ENCODE data around the gene KPNB1.
A peak's percentile ranks its signal among the peaks of the same experiment; 100 is the strongest.

The KPNB1 gene

GRCh38 chr17:47635734-47636133 is 14.0 kb upstream of the KPNB1 start:
- DNase-seq (ENCODE audit: low read depth, low spot score): no peak
- H3K27ac ChIP-seq: no peak overlapping the region

GRCh38 chr17:47636273-47637030 is 13.3 kb upstream of the KPNB1 start:
- DNase-seq (ENCODE audit: low read depth, low spot score): no peak
- no peak overlapping the region for H3K27ac ChIP-seq

- DNase-seq (ENCODE audit: low read depth, low spot score): no peak
Observed at GRCh38 chr17:47638903-47639302, 10.8 kb upstream of the KPNB1 start.

DNA sequence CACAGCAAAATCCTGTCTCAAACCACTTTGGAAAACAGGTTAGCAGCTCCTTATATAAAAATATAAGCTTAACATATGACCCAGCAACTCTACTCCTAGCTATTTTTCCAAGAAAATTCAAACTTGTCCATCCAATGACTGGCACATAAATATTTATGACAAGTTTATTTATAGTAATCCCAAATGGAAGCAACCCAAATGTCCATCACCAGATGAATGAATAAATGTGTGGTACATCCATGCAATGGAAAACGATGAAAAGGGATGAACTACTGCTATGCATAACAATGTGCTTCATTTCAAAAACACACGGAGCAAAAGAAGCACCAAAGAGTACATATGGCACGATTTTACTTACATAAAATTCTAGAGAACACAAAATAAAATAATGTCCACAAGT is 9.6 kb upstream of the KPNB1 start:
- H3K27ac ChIP-seq: no peak overlapping the region
- no peak for DNase-seq (ENCODE audit: low read depth, low spot score)

More at GRCh38 chr17:47638903-47639302, 10.8 kb upstream of the KPNB1 start:
- H3K27ac ChIP-seq: no peak overlapping the region

- H3K27ac ChIP-seq: no peak overlapping the region
- DNase-seq (ENCODE audit: low read depth, low spot score): no peak
Observed at GRCh38 chr17:47641202-47641601, 8.5 kb upstream of the KPNB1 start.

GRCh38 chr17:47643116-47643515 is 6.6 kb upstream of the KPNB1 start:
- DNase-seq (ENCODE audit: low read depth, low spot score): no peak
- H3K27ac ChIP-seq: no peak overlapping the region

- no peak for DNase-seq (ENCODE audit: low read depth, low spot score)
- H3K27ac ChIP-seq: no peak overlapping the region
Observed at GRCh38 chr17:47644324-47644723, 5.4 kb upstream of the KPNB1 start.

DNA sequence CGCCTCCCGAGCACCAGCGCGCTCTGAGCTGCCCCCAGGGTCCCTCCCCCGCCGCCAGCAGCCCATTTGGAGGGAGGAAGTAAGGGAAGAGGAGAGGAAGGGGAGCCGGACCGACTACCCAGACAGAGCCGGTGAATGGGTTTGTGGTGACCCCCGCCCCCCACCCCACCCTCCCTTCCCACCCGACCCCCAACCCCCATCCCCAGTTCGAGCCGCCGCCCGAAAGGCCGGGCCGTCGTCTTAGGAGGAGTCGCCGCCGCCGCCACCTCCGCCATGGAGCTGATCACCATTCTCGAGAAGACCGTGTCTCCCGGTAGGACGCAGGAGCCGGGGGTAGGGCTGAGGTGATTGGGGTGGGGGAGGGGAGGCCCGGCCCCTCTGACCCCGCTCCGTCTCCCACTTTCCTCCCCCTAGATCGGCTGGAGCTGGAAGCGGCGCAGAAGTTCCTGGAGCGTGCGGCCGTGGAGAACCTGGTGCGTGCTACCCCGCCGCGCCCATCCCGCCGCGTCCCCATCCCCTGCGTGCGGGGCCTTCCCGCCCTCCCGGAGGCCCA is 329 bp downstream of the KPNB1 start:
- no peak for DNase-seq (ENCODE audit: low read depth, low spot score)
- H3K27ac ChIP-seq: peak overlapping the region; percentile 92

GRCh38 chr17:47650525-47651522 is 1.1 kb downstream of the KPNB1 start:
- peak overlapping the region; percentile 92 for H3K27ac ChIP-seq
- DNase-seq (ENCODE audit: low read depth, low spot score): peak; percentile 81

GRCh38 chr17:47651704-47652103 is 2.0 kb downstream of the KPNB1 start:
- peak overlapping the region; percentile 92 for H3K27ac ChIP-seq

GRCh38 chr17:47652570-47652969 is 2.9 kb downstream of the KPNB1 start:
- H3K27ac ChIP-seq: no peak overlapping the region

More at GRCh38 chr17:47651704-47652103, 2.0 kb downstream of the KPNB1 start:
- no peak for DNase-seq (ENCODE audit: low read depth, low spot score)

DNA sequence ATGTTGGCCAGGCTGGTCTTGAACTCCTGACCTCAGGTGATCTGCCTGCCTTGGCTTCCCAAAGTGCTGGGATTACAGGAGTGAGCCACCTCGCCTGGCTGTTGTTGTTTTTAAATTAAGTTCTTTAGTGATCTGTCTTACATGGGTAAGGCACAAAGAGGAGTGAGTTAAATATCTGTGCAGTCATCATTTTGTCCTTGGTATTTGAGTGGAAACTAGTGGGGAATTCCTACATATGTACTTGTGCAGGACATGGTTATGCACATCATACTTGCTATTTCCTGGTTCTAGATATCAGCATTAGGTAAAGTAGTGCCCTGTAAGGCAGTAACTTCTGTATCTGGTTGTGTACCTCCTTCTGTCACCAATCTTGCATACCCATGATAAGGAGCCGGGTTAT is 3.7 kb downstream of the KPNB1 start:
- DNase-seq (ENCODE audit: low read depth, low spot score): no peak
- no peak overlapping the region for H3K27ac ChIP-seq

More at GRCh38 chr17:47652570-47652969, 2.9 kb downstream of the KPNB1 start:
- DNase-seq (ENCODE audit: low read depth, low spot score): no peak

DNA sequence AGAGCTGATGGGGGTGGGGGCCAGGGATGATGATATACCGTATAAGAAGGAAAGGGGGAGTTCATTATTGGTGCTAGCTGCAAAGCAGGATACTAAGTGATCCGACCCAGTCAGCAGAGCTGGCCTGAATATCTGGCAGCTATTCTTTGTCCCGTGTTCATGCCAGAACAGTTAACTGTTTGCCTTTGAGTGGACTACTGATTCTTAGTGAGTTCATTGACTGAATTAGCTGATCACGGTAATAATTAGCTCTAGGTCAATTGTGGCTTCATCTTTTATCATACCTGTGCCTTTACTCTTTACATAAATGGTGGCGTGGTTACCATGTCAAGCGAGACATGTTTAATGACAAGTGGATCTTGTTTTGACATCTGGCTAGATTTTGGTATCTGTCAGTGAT is 5.3 kb downstream of the KPNB1 start:
- DNase-seq (ENCODE audit: low read depth, low spot score): no peak
- no peak overlapping the region for H3K27ac ChIP-seq

GRCh38 chr17:47660064-47660492 is 10.4 kb downstream of the KPNB1 start:
- H3K27ac ChIP-seq: no peak overlapping the region

DNA sequence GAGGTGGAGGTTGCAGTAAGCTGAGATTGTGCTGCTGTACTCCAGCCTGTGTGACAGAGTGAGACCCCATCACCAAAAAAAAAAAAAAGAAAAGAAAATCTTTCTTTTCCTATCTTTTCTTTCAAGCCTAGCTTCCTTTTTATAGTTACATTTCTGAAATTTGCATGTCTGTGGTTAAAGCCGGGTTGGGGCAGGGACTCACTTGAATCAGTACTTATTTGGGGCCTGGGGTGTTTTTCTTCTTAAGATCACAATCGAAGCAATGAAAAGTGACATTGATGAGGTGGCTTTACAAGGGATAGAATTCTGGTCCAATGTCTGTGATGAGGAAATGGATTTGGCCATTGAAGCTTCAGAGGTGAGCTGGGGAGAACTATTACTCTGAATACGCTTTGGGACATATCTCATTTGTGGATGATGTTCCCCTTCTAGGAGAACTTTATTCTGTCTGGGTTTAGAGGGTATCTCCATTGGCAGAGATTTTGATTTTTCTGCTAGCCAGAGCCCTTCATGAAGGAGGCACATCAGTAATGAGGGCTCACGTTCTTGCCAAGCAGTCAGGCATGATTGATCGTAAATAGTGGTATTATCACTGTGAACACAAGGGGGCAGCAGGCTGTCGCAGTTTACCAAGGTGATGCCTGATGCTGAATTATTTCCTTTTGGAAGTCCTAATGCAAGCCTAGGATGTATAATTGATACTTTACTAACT is 14.3 kb downstream of the KPNB1 start:
- H3K27ac ChIP-seq: no peak overlapping the region
- no peak for DNase-seq (ENCODE audit: low read depth, low spot score)

More at GRCh38 chr17:47660064-47660492, 10.4 kb downstream of the KPNB1 start:
- no peak for DNase-seq (ENCODE audit: low read depth, low spot score)

- H3K27ac ChIP-seq: no peak overlapping the region
- no peak for DNase-seq (ENCODE audit: low read depth, low spot score)
Observed at GRCh38 chr17:47664624-47664941, 14.9 kb downstream of the KPNB1 start.

GRCh38 chr17:47665655-47666054 is 15.9 kb downstream of the KPNB1 start:
- H3K27ac ChIP-seq: peak overlapping the region; percentile 28
- DNase-seq (ENCODE audit: low read depth, low spot score): no peak

GRCh38 chr17:47669081-47669480 is 19.4 kb downstream of the KPNB1 start:
- no peak overlapping the region for H3K27ac ChIP-seq
- no peak for DNase-seq (ENCODE audit: low read depth, low spot score)

- DNase-seq (ENCODE audit: low read depth, low spot score): no peak
- H3K27ac ChIP-seq: peak overlapping the region; percentile 14
Observed at GRCh38 chr17:47670064-47670463, 20.3 kb downstream of the KPNB1 start.

DNA sequence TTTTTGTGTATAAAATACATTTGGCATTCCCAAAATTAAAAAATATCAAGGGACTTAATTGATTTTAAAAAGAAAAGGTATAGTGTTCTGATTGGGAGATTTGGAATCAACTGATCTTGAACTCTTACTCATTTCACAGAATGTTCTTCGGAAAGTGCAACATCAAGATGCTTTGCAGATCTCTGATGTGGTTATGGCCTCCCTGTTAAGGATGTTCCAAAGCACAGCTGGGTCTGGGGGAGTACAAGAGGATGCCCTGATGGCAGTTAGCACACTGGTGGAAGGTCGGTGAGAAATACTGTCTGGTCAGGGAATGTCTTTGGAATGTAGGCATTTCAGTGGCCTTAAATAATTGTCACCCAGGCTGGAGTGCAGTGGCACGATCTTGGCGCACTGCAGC is 24.8 kb downstream of the KPNB1 start:
- no peak for DNase-seq (ENCODE audit: low read depth, low spot score)
- no peak overlapping the region for H3K27ac ChIP-seq
